CD4-positive, alpha-beta T cell treated with Interleukin-10 for 1 hour (primary cell): ENCODE results near the gene OR2T1.
"Not testable (repeated sequence)": the region's sequence is repeated elsewhere in the genome, so short reads cannot be mapped to it uniquely, and the experiment has no call there.

Experiments
- DNase-seq: peaks from one replicate; pipeline ENCODE4 v3.0.0-alpha.2; 2020

Gene OR2T1

DNA sequence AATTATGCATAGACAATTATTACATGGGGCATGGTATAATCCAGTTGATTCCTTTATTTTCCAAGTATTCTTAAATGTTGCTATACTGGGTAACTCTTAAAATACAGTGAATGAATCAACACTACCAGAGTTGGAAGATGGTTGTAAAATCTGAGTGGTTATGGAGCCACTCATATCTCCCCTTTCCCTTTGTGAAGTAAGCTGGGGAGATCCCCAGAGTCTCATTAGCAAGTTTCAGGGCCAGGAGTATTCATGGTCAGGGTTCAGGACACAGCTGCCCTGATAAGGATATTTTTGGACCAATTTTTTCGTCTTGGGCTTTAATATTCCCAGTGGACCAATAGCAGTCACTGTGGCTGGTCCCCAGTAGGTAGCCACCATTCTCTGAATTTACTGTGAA lies 35.8 kb downstream of the OR2T1 start:
- not testable (repeated sequence) for DNase-seq

DNA sequence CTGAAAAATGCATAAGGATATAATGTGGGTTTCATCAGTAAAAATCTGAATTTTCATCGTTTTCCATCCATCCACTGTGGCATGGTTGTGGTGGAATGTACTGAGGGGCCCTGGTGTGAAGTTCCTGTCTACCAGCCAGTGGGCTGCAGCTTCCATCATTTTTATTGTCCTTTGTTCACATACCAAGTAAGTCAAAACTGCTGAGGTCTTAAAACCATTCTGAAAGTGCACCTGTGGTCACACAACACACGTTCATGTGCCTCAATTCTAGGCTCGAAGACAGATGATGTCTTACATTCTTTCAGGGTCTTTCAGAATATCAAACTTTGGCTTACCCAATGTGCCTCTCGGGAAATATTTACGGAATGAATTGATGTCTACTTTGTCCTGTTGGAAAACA lies 36.4 kb downstream of the OR2T1 start:
- DNase-seq: not testable (repeated sequence)

DNA sequence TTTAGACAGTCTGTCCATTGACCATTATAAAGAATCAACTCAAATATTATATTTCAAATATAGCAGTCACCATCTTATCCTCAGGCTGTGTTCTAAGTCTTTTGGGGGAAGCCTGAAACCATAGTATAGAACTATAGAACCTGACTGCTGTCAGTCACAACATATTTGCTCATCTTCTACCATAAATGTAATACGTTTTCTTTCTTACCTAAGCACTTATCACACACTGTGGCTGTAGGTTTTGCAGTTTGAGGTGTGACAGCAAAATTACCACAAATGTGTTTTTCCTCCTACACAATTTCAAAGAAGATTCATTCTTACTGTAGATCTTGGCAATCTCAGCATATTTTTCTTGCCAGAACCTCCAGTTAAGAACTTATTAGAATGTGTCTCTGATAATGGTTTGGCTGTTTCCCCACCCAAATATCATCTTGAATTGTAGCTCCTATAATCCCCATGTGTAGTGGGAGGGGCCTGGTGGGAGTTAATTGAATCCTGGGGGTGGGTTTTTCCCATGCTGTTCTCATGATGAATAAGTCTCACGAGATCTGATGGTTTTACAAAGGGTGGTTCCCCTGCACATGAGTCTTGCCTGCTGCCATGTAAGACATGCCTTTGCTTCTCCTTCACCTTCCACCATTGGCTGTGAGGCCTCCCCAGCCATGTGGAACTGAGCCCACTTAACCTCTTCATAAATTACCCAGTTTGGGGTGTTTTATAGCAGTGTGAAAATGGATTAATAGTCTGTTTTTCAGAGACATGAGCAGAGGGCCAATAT lies 39.8 kb downstream of the OR2T1 start:
- not testable (repeated sequence) for DNase-seq

DNA sequence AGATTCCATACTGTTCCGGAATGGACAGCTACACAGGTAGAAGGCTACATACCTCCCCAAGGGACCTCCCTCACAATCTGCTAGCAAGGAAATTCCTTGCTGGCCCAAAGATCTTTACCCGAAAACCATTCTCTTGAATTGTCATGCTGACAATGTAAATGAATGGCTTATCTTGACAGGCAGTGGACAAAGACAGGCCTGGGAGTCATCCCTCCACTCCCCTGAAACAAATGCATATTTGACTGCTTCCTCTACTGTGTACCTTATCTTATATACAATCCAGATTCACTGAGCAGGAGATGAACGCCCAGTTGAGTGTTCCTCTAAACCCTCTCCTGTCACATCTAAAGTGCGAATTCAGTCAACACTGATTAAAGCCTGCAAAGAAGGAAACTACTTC lies 41.8 kb downstream of the OR2T1 start:
- not testable (repeated sequence) for DNase-seq

DNA sequence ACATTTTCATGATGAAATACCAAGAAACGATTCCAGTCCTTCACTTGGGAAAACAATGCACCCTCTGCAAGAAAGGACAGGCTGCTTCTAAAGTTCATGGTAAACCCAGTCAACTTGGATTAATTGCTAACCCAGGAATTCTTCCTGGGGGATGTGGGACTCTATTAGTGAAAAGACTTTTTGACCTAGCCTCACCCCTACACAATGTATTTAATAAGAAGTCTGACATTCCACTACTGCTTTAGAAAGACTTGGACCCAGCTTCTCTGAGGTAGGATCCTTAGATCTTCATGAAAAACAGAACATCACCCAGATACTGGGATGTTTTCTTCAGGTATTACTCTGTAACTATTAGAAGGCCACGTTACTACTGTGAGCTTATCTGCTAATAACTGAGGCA lies 42.6 kb downstream of the OR2T1 start, which contains the start of gene OR2T2:
OR2T2 (plus strand) TSS at position 239 of the 400 bp plus-strand sequence. CDS start 7,161 bp downstream, outside the sequence.
- not testable (repeated sequence) for DNase-seq

DNA sequence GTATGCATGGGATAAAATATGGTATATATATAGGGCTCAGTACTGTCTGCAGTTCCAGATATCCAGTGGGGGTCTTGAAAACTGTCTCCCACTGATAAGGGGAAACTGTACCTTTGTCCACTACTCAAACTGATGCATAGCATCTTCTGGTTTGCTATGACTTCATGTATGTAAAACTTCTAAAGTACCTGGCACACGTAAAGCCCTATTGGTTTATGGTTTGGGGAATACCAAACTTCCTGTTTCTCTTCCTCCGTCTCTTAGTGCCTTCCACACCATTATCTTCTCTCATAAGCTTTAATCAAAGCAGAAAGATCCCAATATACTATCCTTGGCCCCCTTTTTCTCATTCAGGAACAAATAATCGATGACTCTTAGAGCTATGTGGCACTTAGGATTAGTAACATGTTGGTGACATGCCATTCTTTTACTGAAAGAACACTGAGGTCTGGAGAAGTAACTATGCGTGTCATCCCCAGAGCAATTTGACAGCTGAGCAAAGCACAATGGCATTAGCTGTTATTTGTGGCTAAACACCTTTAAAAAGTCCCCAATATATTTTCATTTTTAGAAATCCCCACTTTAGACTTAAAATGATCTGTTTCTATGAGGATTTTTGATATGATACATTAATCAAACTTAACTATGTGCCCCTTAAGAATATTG lies 45.7 kb downstream of the OR2T1 start:
- not testable (repeated sequence) for DNase-seq

DNA sequence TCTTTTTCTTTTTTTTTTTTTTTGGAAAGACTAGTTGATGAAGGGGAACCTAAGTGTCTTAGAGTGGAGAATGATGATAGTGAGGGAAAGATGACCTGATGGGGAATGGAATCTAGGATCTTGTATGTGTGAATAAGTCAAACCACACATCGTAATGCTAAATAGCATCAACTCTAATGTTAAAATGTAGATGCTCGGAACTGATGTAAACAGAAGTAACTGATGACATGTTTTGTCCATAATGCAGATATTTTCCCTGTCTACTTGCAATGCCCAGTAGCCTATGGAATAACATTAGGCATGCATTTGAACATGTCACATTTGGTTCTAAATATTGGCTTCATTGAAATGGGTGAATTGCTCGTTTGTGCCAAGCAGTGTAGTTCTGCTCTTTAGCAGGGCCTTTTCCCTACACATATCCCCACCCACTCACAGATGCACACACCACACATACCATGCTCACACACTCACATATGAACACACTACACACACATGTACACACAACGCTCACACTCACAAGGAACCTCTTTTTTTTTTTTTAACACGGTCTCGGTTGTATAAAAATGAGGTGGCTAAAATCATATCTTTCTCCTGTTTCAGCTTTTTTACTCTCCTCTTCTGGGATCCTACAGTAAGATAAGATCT lies 47.1 kb downstream of the OR2T1 start:
- DNase-seq: not testable (repeated sequence)

DNA sequence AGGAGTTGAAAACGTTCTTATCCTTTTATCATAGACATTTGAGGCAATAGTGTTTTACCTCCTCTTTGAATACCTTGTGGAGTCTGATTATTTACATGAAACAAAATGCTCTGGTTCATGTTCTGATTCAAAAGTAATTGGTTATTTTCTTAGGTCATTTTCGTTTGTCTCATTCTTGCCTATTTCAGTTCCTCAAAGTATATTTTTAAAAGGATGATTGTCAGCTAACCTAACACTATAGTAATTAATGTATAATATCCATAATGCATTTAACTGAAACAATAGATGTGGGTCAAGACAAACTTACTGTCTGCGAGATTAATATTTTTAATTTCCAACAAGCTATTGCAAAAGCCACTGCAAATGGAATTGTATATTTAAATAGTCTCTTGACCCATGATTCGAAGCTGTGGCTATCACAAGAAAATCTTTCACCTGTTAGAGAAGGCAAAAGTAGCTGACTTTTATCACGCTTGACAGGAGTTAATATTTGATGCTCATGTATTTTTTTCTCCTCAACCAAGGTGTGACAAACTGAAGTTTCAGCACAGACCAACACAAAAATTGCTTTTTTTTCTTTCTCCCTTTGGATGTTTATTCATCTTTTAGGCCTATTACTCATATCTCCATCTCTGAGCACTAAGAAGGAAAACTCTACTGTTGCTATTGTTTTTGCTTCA lies 47.8 kb downstream of the OR2T1 start:
- not testable (repeated sequence) for DNase-seq

DNA sequence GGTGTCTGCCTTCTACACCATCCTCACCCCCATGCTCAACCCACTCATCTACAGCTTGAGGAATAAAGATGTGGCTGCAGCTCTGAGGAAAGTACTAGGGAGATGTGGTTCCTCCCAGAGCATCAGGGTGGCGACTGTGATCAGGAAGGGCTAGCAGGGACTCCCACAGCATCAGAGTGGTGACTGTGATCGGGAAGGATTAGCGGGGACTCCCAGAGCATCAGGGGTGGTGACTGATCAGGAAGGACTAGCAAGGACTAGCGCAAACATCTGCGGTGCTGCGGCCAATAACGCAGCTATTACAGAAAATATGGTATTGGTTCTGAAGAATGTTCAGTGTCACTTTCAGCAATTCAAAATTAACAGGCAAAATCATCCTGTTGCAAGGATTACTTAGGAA lies 50.8 kb downstream of the OR2T1 start:
- not testable (repeated sequence) for DNase-seq

DNA sequence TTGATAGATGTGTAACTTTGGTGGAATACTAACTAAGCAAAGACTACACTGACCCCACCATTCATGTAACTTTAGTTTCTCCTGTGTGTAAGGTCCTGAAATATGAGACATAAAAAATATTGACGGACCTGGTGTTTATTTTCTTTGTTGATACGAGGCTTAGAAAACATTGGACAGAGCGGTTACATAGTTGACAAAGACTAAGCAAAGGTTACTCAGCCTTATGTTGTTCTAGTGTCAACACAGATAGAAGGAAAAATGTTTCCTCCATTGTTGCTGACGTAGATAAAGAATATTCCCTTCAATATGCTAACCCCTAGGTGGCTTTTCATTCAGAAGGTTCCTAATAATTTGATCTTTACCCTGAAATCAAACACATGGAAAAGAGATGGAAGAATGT lies 52.2 kb downstream of the OR2T1 start:
- not testable (repeated sequence) for DNase-seq

DNA sequence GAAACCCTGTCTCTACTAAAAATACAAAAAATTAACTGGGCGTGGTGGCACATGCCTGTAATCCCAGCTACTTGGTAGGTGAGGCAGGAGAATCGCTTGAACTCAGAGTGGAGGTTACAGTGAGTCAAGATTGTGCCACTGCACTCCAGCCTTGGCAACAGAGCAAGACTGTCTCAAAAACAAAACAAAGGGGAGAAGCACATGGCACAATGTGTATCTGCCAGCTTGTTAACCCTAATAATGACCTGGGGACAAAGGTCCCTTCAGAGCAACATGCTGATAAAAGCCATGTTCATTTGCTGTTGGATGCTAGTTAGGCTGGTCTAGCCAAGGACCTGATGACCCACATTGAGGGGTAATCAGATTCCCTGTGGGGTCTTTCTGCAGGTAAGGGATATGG lies 53.8 kb downstream of the OR2T1 start:
- DNase-seq: not testable (repeated sequence)
